Activated CD4-positive, CD25-positive, alpha-beta regulatory T cell treated with anti-CD3 and anti-CD28 coated beads, Interleukin-2, amount 50 U/mL, for 72 hours (primary cell): ENCODE results near the gene PARP11.

Experiments
- DNase-seq: peaks from one replicate; pipeline ENCODE4 v3.0.0; 2021

The PARP11 gene

GRCh38 chr12:3761116-3761735 is 112.0 kb downstream of the PARP11 start:
- no peak for DNase-seq

GRCh38 chr12:3759878-3760277 is 113.3 kb downstream of the PARP11 start:
- DNase-seq = no peak
